Ishikawa (cell line): ENCODE measurements around the gene THSD4.

ENCODE experiments used
- CEBPB ChIP-seq: IDR thresholded peaks from 2 replicates; pipeline ENCODE4 v1.6.1; 2012
- CREB1 ChIP-seq: IDR thresholded peaks from 2 replicates; pipeline ENCODE4 v1.6.1; 2012; ENCODE audit warnings: low read depth
- EGR1 ChIP-seq: IDR thresholded peaks from 2 replicates; pipeline ENCODE4 v1.6.1; 2012
- EP300 ChIP-seq: IDR thresholded peaks from 2 replicates; pipeline ENCODE4 v1.6.1; 2012; ENCODE audit warnings: borderline replicate concordance
- MAX ChIP-seq: IDR thresholded peaks from 2 replicates; pipeline ENCODE4 v1.6.1; 2012
- NFIC ChIP-seq: IDR thresholded peaks from 2 replicates; pipeline ENCODE4 v1.6.1; 2012
- RAD21 ChIP-seq: IDR thresholded peaks from 2 replicates; pipeline ENCODE4 v1.6.1; 2012; ENCODE audit warnings: low read depth
- YY1 ChIP-seq: IDR thresholded peaks from 2 replicates; pipeline ENCODE4 v1.6.1; 2012; ENCODE audit warnings: low read depth
- TF ChIP-seq, protein P1 (sequence below): IDR thresholded peaks from 2 replicates; pipeline ENCODE4 v1.6.1; 2012; ENCODE audit warnings: low read depth, mild to moderate bottlenecking

DNA sequence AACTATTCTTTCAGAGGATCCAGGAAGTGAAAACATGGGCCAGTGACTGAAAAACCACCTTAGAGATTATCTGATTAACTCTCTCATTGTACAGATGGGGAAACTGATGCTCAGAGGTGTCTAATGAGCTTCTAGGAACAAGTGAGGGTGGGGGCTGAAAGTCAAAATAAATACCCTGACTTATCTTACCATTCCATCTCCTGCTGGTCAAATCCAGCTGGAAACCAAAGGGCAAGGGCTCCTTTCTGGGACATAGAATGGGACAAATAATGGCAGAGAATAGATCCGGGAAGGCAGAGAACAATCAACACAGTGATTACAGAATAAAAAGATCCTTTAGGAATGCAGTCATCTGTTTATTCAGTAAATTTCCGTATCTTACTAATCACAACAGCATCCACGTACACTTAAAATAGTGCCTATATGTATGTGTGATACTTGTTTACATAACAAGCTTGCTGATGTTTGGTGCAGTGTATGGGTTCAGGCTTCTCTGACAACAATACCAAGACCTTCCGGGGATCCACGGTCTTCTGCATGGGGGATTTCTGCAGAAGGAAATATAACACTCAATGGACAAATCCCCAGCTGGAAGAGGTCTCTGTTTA lies 173.2 kb downstream of the THSD4 start:
- TF ChIP-seq CREB1 = no peak
- no peak for TF ChIP-seq CEBPB
- no peak for TF ChIP-seq NFIC
- no peak for TF ChIP-seq MAX
- TF ChIP-seq YY1 = no peak
- TF ChIP-seq RAD21 = no peak
- no peak for TF ChIP-seq EP300
- TF ChIP-seq, protein P1, sequence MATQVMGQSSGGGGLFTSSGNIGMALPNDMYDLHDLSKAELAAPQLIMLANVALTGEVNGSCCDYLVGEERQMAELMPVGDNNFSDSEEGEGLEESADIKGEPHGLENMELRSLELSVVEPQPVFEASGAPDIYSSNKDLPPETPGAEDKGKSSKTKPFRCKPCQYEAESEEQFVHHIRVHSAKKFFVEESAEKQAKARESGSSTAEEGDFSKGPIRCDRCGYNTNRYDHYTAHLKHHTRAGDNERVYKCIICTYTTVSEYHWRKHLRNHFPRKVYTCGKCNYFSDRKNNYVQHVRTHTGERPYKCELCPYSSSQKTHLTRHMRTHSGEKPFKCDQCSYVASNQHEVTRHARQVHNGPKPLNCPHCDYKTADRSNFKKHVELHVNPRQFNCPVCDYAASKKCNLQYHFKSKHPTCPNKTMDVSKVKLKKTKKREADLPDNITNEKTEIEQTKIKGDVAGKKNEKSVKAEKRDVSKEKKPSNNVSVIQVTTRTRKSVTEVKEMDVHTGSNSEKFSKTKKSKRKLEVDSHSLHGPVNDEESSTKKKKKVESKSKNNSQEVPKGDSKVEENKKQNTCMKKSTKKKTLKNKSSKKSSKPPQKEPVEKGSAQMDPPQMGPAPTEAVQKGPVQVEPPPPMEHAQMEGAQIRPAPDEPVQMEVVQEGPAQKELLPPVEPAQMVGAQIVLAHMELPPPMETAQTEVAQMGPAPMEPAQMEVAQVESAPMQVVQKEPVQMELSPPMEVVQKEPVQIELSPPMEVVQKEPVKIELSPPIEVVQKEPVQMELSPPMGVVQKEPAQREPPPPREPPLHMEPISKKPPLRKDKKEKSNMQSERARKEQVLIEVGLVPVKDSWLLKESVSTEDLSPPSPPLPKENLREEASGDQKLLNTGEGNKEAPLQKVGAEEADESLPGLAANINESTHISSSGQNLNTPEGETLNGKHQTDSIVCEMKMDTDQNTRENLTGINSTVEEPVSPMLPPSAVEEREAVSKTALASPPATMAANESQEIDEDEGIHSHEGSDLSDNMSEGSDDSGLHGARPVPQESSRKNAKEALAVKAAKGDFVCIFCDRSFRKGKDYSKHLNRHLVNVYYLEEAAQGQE = no peak
- TF ChIP-seq EGR1 = no peak
